GM23338 (cell line): Measurements from ENCODE around the gene ZFHX3. TPM values are rescaled to one million over a fixed set of nuclear protein-coding genes. Genes with fewer than 3 reads are reported as not detected.

Experiments used
- ATAC-seq: fragments of 200-7000 bp; cut with Tn5 transposase; 3 replicates; pipeline ENCODE4 v1.9.1; 2020
- DNase-seq: peaks from one replicate; pipeline ENCODE4 v3.0.0-alpha.2; 2015; ENCODE audit warnings: low spot score
- H2AFZ ChIP-seq: fragments of 200-600 bp; sonication (generic); 2 replicates; pipeline ENCODE4 v1.8.0; 2016; ENCODE audit warnings: antibody characterized with exemption, mild to moderate bottlenecking, moderate library complexity
- H3F3A ChIP-seq: fragments of 200-600 bp; sonication (generic); replicated peaks from 2 replicates; pipeline ENCODE4 v1.8.0; 2017; ENCODE audit warnings: antibody characterized with exemption, mixed run types, low read depth
- H3K27ac ChIP-seq: fragments of 200-600 bp; sonication (generic); 2 replicates; pipeline ENCODE4 v1.6.1; 2016; ENCODE audit warnings: low read depth
- H3K27me3 ChIP-seq: fragments of 200-600 bp; sonication (generic); 2 replicates; pipeline ENCODE4 v1.8.0; 2016; ENCODE audit warnings: mild to moderate bottlenecking, mixed run types, moderate library complexity; ENCODE audit not compliant: insufficient read depth
- H3K36me3 ChIP-seq: fragments of 200-600 bp; sonication (generic); 2 replicates; pipeline ENCODE4 v1.8.0; 2016; ENCODE audit warnings: mild to moderate bottlenecking; ENCODE audit not compliant: insufficient read depth
- H3K4me1 ChIP-seq: fragments of 200-600 bp; sonication (generic); 2 replicates; pipeline ENCODE4 v1.8.0; 2016; ENCODE audit warnings: mild to moderate bottlenecking, moderate library complexity; ENCODE audit not compliant: insufficient read depth
- H3K4me2 ChIP-seq: fragments of 200-600 bp; sonication (generic); 2 replicates; pipeline ENCODE4 v1.7.1; 2017; ENCODE audit warnings: mixed run types
- H3K4me3 ChIP-seq: fragments of 200-600 bp; sonication (generic); 2 replicates; pipeline ENCODE4 v1.6.1; 2016; ENCODE audit warnings: mixed run types
- H3K79me2 ChIP-seq: fragments of 200-600 bp; sonication (generic); replicated peaks from 2 replicates; pipeline ENCODE4 v1.8.0; 2017; ENCODE audit warnings: mild to moderate bottlenecking; ENCODE audit not compliant: insufficient read depth
- H3K9me2 ChIP-seq: fragments of 200-600 bp; sonication (generic); 2 replicates; pipeline ENCODE4 v1.8.0; 2017; ENCODE audit not compliant: insufficient read depth
- H4K20me1 ChIP-seq: fragments of 200-600 bp; sonication (generic); replicated peaks from 2 replicates; pipeline ENCODE4 v1.8.0; 2017; ENCODE audit warnings: mild to moderate bottlenecking; ENCODE audit not compliant: insufficient read depth
- H3K27ac Mint-ChIP-seq: 2 replicates; pipeline ENCODE4 v1.8.0; 2020; ENCODE audit warnings: inconsistent platforms, mild to moderate bottlenecking, moderate library complexity, mixed read lengths
- H3K27me3 Mint-ChIP-seq: 3 replicates; pipeline ENCODE4 v1.8.0; 2022; ENCODE audit warnings: low read depth, mild to moderate bottlenecking, moderate library complexity, mixed read lengths, inconsistent platforms; ENCODE audit not compliant: insufficient read depth, poor library complexity
- H3K36me3 Mint-ChIP-seq: 3 replicates; pipeline ENCODE4 v1.8.0; 2021; ENCODE audit warnings: low read depth, mild to moderate bottlenecking, inconsistent platforms, moderate library complexity, mixed read lengths
- H3K4me1 Mint-ChIP-seq: 3 replicates; pipeline ENCODE4 v1.8.0; 2020; ENCODE audit warnings: mild to moderate bottlenecking, inconsistent platforms, mixed read lengths
- H3K4me3 Mint-ChIP-seq: 3 replicates; pipeline ENCODE4 v1.8.0; 2021; ENCODE audit warnings: moderate library complexity, mild to moderate bottlenecking, inconsistent platforms, mixed read lengths
- H3K9me3 Mint-ChIP-seq: 3 replicates; pipeline ENCODE4 v1.8.0; 2020; ENCODE audit warnings: moderate library complexity, mild to moderate bottlenecking, inconsistent platforms, mixed read lengths
- CREB1 ChIP-seq: fragments of 250-450 bp; sonication (Bioruptor Pico); IDR thresholded peaks from 2 replicates; pipeline ENCODE4 v1.5.0; 2020; ENCODE audit warnings: low read depth, mild to moderate bottlenecking, moderate library complexity
- ETS1 ChIP-seq: IDR thresholded peaks from 2 replicates; pipeline ENCODE4 v1.6.1; 2016; ENCODE audit warnings: antibody characterized with exemption
- EZH2 ChIP-seq: fragments of 200-600 bp; sonication (generic); IDR thresholded peaks from one replicate; pipeline ENCODE4 v1.8.0; 2017; ENCODE audit warnings: antibody characterized with exemption, mild to moderate bottlenecking, low read depth; ENCODE audit not compliant: unreplicated experiment
- EZH2phosphoT487 ChIP-seq: fragments of 200-600 bp; sonication (generic); IDR thresholded peaks from one replicate; pipeline ENCODE4 v1.8.1; 2018; ENCODE audit warnings: antibody characterized with exemption; ENCODE audit not compliant: unreplicated experiment
- NANOG ChIP-seq: IDR thresholded peaks from 2 replicates; pipeline ENCODE4 v1.6.1; 2016; ENCODE audit warnings: antibody characterized with exemption, borderline replicate concordance
- POLR2AphosphoS5 ChIP-seq: IDR thresholded peaks from 2 replicates; pipeline ENCODE4 v1.6.1; 2016; ENCODE audit warnings: antibody characterized with exemption, low read depth
- STAT1 ChIP-seq: IDR thresholded peaks from one replicate; pipeline ENCODE4 v1.6.1; 2016; ENCODE audit warnings: antibody characterized with exemption; ENCODE audit not compliant: unreplicated experiment
- ZNF114 ChIP-seq: fragments of 250-450 bp; sonication (Bioruptor Pico); IDR thresholded peaks from 2 replicates; pipeline ENCODE4 v1.5.0; 2020; ENCODE audit warnings: mild to moderate bottlenecking, moderate library complexity
- ZNF331 ChIP-seq: fragments of 250-450 bp; sonication (Bioruptor Pico); IDR thresholded peaks from 2 replicates; pipeline ENCODE4 v1.5.0; 2020; ENCODE audit warnings: low read depth, mild to moderate bottlenecking, moderate library complexity
- ZNF462 ChIP-seq: fragments of 250-450 bp; sonication (Bioruptor Pico); IDR thresholded peaks from 2 replicates; pipeline ENCODE4 v1.5.0; 2020; ENCODE audit warnings: mild to moderate bottlenecking, moderate library complexity
- polyA plus RNA-seq: library from polyadenylated mRNA; unstranded; fragments of >200 nt; fragmentation: Nextera tagmentation; extraction: Ambion mirVana; gene quantifications from 2 replicates; pipeline ENCODE4 v1.2.1, GENCODE V29; 2016
- total RNA-seq: library from RNA; depleted of rRNA; stranded (reverse); fragments of >200 nt; shearing (Covaris generic); gene quantifications from 2 replicates; pipeline ENCODE4 v1.2.3, GENCODE V29; 2014
- TF ChIP-seq, protein P1 (sequence below): IDR thresholded peaks from one replicate; pipeline ENCODE4 v1.6.1; 2018; ENCODE audit warnings: antibody characterized with exemption; ENCODE audit not compliant: unreplicated experiment

Gene ZFHX3
- total and polyA plus RNA-seq, 2 experiments from 2014 or later, result 1.0 to 1.5 TPM

- TF ChIP-seq ZNF114 (CRISPR knock-in tag), result no peak
- TF ChIP-seq EZH2phosphoT487, result no peak
- no peak for TF ChIP-seq ZNF331
- no peak for TF ChIP-seq ETS1
- no peak for TF ChIP-seq EZH2
- TF ChIP-seq NANOG, result no peak
- TF ChIP-seq POLR2AphosphoS5, result no peak
- TF ChIP-seq CREB1, result no peak
- no peak for TF ChIP-seq STAT1
These were observed 4.0 kb downstream of the ZFHX3 start (continued) for GRCh38 chr16:73043828-73044467.

DNA sequence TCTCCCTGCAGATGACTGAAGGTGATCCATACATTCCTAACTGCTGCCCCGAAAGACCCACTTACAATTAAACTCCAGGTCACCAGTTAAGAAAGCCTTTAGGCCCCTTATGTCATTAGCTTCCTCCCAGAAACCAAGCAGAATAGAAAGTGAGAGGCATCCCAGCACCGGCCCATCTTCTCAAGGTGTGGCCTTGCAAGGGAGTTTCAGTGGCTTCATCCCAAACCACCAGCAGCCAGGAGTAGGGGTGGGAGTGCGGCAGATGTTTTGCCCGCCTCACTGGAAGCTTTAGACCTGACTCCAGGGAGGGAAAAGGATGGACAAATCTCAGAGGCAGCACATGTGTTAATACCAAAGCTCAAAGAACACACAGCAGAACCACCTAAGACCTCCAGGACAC lies 5.1 kb downstream of the ZFHX3 start:
- Histone ChIP-seq H3K79me2 (0 out of 2 replicates have a peak, but pooled peaks cover 4% of the 10 kb centered on the region), H4K20me1 (peaks cover 16% of the 10 kb centered on the region; the same call in 1 of the 2 replicates), H3K36me3 (no peaks in the 10 kb centered on the region), H2AFZ (no peak overlapping the region), H3K27me3 (peaks cover 93% of the 10 kb centered on the region), H3K27ac (no peak overlapping the region), H3K4me2 (peak overlapping the region; percentile 44), H3K4me1 (peaks cover 92% of the 10 kb centered on the region), H3K4me3 (no peak overlapping the region), H3K9me2 (no peaks in the 10 kb centered on the region), H3F3A (peaks cover 10% of the 10 kb centered on the region)
- peaks cover 96% of the 10 kb centered on the region for H3K27me3 Mint-ChIP-seq
- TF ChIP-seq NANOG, result no peak
- no peak for TF ChIP-seq CREB1
- TF ChIP-seq ZNF462 (CRISPR knock-in tag), result no peak
- no peak for TF ChIP-seq ZNF114 (CRISPR knock-in tag)
- TF ChIP-seq, protein P1, sequence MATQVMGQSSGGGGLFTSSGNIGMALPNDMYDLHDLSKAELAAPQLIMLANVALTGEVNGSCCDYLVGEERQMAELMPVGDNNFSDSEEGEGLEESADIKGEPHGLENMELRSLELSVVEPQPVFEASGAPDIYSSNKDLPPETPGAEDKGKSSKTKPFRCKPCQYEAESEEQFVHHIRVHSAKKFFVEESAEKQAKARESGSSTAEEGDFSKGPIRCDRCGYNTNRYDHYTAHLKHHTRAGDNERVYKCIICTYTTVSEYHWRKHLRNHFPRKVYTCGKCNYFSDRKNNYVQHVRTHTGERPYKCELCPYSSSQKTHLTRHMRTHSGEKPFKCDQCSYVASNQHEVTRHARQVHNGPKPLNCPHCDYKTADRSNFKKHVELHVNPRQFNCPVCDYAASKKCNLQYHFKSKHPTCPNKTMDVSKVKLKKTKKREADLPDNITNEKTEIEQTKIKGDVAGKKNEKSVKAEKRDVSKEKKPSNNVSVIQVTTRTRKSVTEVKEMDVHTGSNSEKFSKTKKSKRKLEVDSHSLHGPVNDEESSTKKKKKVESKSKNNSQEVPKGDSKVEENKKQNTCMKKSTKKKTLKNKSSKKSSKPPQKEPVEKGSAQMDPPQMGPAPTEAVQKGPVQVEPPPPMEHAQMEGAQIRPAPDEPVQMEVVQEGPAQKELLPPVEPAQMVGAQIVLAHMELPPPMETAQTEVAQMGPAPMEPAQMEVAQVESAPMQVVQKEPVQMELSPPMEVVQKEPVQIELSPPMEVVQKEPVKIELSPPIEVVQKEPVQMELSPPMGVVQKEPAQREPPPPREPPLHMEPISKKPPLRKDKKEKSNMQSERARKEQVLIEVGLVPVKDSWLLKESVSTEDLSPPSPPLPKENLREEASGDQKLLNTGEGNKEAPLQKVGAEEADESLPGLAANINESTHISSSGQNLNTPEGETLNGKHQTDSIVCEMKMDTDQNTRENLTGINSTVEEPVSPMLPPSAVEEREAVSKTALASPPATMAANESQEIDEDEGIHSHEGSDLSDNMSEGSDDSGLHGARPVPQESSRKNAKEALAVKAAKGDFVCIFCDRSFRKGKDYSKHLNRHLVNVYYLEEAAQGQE, result no peak
- H3K36me3 Mint-ChIP-seq, result peaks cover 10% of the 10 kb centered on the region; the same call in 2 of the 3 replicates
- H3K27ac Mint-ChIP-seq, result no peak overlapping the region
- no peak for DNase-seq
- ATAC-seq, result no peak
- peaks cover 14% of the 10 kb centered on the region; the same call in 2 of the 3 replicates for H3K9me3 Mint-ChIP-seq
- H3K4me3 Mint-ChIP-seq, result no peak overlapping the region; the same call in 2 of the 3 replicates
- H3K4me1 Mint-ChIP-seq, result peaks cover 82% of the 10 kb centered on the region
